Erythroblast (primary cell): ENCODE results near the gene SLC5A11.

Experiments
- GATA1 ChIP-seq: IDR thresholded peaks from 2 replicates; pipeline ENCODE4 v1.6.1; 2011; ENCODE audit warnings: low read depth, mild to moderate bottlenecking, control low read depth, low read length, moderate library complexity
- POLR2A ChIP-seq: IDR thresholded peaks from 2 replicates; pipeline ENCODE4 v1.6.1; 2011; ENCODE audit warnings: mild to moderate bottlenecking, low read length

DNA sequence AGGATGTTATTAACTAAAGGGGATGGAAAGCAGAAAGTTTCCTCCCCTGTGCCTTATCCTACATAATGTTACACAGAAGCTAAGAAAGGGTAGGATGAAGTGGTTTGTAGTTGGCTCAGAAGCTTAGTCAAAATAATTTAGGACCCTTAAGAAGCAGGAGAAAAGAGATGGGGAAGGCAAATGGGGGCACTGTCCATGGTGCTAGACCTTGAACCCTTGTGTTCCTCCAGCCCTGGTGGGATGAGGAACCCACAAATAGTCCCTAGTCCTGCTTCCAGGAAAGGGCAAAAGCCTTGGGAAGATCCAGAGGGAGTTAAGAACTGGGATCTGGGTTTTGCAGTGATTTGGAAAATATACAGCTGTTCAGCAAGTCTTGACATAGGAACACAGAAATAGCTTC lies 54.5 kb downstream of the SLC5A11 start:
- TF ChIP-seq POLR2A (no peak), GATA1 (no peak)
